ENCODE data around the gene PDIK1L.

Gene PDIK1L

GRCh38 chr1:26171084-26172072, 59.8 kb downstream of the PDIK1L start, which contains the start of gene ZNF593OS:
Gene ZNF593OS (minus strand): TSS chr1:26171832. CDS start chr1:26171661, 171 bp downstream.
- no peak for DNase-seq
